GM23338 (cell line): ENCODE results near the gene CCDC73. TPM values are rescaled to one million over a fixed set of nuclear protein-coding genes. Genes with fewer than 3 reads are reported as not detected.

Source experiments
- ATAC-seq: fragments of 200-7000 bp; cut with Tn5 transposase; 3 replicates; pipeline ENCODE4 v1.9.1; 2020
- DNase-seq: peaks from one replicate; pipeline ENCODE4 v3.0.0-alpha.2; 2015; ENCODE audit warnings: low spot score
- H2AFZ ChIP-seq: fragments of 200-600 bp; sonication (generic); 2 replicates; pipeline ENCODE4 v1.8.0; 2016; ENCODE audit warnings: antibody characterized with exemption, mild to moderate bottlenecking, moderate library complexity
- H3F3A ChIP-seq: fragments of 200-600 bp; sonication (generic); replicated peaks from 2 replicates; pipeline ENCODE4 v1.8.0; 2017; ENCODE audit warnings: antibody characterized with exemption, mixed run types, low read depth
- H3K27ac ChIP-seq: fragments of 200-600 bp; sonication (generic); 2 replicates; pipeline ENCODE4 v1.6.1; 2016; ENCODE audit warnings: low read depth
- H3K27me3 ChIP-seq: fragments of 200-600 bp; sonication (generic); 2 replicates; pipeline ENCODE4 v1.8.0; 2016; ENCODE audit warnings: mild to moderate bottlenecking, mixed run types, moderate library complexity; ENCODE audit not compliant: insufficient read depth
- H3K36me3 ChIP-seq: fragments of 200-600 bp; sonication (generic); 2 replicates; pipeline ENCODE4 v1.8.0; 2016; ENCODE audit warnings: mild to moderate bottlenecking; ENCODE audit not compliant: insufficient read depth
- H3K4me1 ChIP-seq: fragments of 200-600 bp; sonication (generic); 2 replicates; pipeline ENCODE4 v1.8.0; 2016; ENCODE audit warnings: mild to moderate bottlenecking, moderate library complexity; ENCODE audit not compliant: insufficient read depth
- H3K4me2 ChIP-seq: fragments of 200-600 bp; sonication (generic); 2 replicates; pipeline ENCODE4 v1.7.1; 2017; ENCODE audit warnings: mixed run types
- H3K4me3 ChIP-seq: fragments of 200-600 bp; sonication (generic); 2 replicates; pipeline ENCODE4 v1.6.1; 2016; ENCODE audit warnings: mixed run types
- H3K79me2 ChIP-seq: fragments of 200-600 bp; sonication (generic); replicated peaks from 2 replicates; pipeline ENCODE4 v1.8.0; 2017; ENCODE audit warnings: mild to moderate bottlenecking; ENCODE audit not compliant: insufficient read depth
- H3K9me2 ChIP-seq: fragments of 200-600 bp; sonication (generic); 2 replicates; pipeline ENCODE4 v1.8.0; 2017; ENCODE audit not compliant: insufficient read depth
- H4K20me1 ChIP-seq: fragments of 200-600 bp; sonication (generic); replicated peaks from 2 replicates; pipeline ENCODE4 v1.8.0; 2017; ENCODE audit warnings: mild to moderate bottlenecking; ENCODE audit not compliant: insufficient read depth
- H3K27ac Mint-ChIP-seq: 2 replicates; pipeline ENCODE4 v1.8.0; 2020; ENCODE audit warnings: inconsistent platforms, mild to moderate bottlenecking, moderate library complexity, mixed read lengths
- H3K27me3 Mint-ChIP-seq: 3 replicates; pipeline ENCODE4 v1.8.0; 2022; ENCODE audit warnings: low read depth, mild to moderate bottlenecking, moderate library complexity, mixed read lengths, inconsistent platforms; ENCODE audit not compliant: insufficient read depth, poor library complexity
- H3K36me3 Mint-ChIP-seq: 3 replicates; pipeline ENCODE4 v1.8.0; 2021; ENCODE audit warnings: low read depth, mild to moderate bottlenecking, inconsistent platforms, moderate library complexity, mixed read lengths
- H3K4me1 Mint-ChIP-seq: 3 replicates; pipeline ENCODE4 v1.8.0; 2020; ENCODE audit warnings: mild to moderate bottlenecking, inconsistent platforms, mixed read lengths
- H3K4me3 Mint-ChIP-seq: 3 replicates; pipeline ENCODE4 v1.8.0; 2021; ENCODE audit warnings: moderate library complexity, mild to moderate bottlenecking, inconsistent platforms, mixed read lengths
- H3K9me3 Mint-ChIP-seq: 3 replicates; pipeline ENCODE4 v1.8.0; 2020; ENCODE audit warnings: moderate library complexity, mild to moderate bottlenecking, inconsistent platforms, mixed read lengths
- ETS1 ChIP-seq: IDR thresholded peaks from 2 replicates; pipeline ENCODE4 v1.6.1; 2016; ENCODE audit warnings: antibody characterized with exemption
- NANOG ChIP-seq: IDR thresholded peaks from 2 replicates; pipeline ENCODE4 v1.6.1; 2016; ENCODE audit warnings: antibody characterized with exemption, borderline replicate concordance
- polyA plus RNA-seq: library from polyadenylated mRNA; unstranded; fragments of >200 nt; fragmentation: Nextera tagmentation; extraction: Ambion mirVana; gene quantifications from 2 replicates; pipeline ENCODE4 v1.2.1, GENCODE V29; 2016
- total RNA-seq: library from RNA; depleted of rRNA; stranded (reverse); fragments of >200 nt; shearing (Covaris generic); gene quantifications from 2 replicates; pipeline ENCODE4 v1.2.3, GENCODE V29; 2014
- TF ChIP-seq, protein P1 (sequence below): fragments of 250-450 bp; sonication (Bioruptor Pico); IDR thresholded peaks from 2 replicates; pipeline ENCODE4 v1.5.0; 2020; ENCODE audit warnings: mild to moderate bottlenecking, moderate library complexity
- TF ChIP-seq, protein P2 (sequence below): IDR thresholded peaks from one replicate; pipeline ENCODE4 v1.6.1; 2018; ENCODE audit warnings: antibody characterized with exemption; ENCODE audit not compliant: unreplicated experiment
- TF ChIP-seq, protein P3 (sequence below), 2 experiments: fragments of 200-600 bp in 1 of 2; sonication (generic) in 1 of 2; conservative IDR thresholded peaks; 2 replicates each; pipeline versions ENCODE4 v1.5.1 to v1.6.1; 2016 to 2017; ENCODE audit warnings: antibody characterized with exemption in 2 of 2, low read depth in 2 of 2, mild to moderate bottlenecking in 2 of 2, moderate library complexity in 1 of 2

Gene CCDC73
- total and polyA plus RNA-seq, 2 experiments from 2014 or later: 0.06 TPM; not detected in 1

DNA sequence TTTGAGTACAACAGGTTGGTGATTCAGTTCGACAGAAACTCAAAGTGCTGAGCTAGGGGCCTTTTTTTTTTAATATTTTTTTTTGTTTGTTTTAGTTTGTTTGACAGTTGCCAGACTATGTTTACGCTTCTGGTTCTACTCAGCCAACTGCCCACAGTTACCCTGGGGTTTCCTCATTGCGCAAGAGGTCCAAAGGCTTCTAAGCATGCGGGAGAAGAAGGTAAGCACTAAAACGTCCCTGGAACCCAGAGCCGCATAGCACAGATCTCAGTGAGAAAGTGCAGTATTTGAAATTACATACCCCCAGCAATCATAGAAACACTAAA is 35.9 kb upstream of the CCDC73 start (continued):
- no peak for TF ChIP-seq NANOG
- TF ChIP-seq, protein P1, sequence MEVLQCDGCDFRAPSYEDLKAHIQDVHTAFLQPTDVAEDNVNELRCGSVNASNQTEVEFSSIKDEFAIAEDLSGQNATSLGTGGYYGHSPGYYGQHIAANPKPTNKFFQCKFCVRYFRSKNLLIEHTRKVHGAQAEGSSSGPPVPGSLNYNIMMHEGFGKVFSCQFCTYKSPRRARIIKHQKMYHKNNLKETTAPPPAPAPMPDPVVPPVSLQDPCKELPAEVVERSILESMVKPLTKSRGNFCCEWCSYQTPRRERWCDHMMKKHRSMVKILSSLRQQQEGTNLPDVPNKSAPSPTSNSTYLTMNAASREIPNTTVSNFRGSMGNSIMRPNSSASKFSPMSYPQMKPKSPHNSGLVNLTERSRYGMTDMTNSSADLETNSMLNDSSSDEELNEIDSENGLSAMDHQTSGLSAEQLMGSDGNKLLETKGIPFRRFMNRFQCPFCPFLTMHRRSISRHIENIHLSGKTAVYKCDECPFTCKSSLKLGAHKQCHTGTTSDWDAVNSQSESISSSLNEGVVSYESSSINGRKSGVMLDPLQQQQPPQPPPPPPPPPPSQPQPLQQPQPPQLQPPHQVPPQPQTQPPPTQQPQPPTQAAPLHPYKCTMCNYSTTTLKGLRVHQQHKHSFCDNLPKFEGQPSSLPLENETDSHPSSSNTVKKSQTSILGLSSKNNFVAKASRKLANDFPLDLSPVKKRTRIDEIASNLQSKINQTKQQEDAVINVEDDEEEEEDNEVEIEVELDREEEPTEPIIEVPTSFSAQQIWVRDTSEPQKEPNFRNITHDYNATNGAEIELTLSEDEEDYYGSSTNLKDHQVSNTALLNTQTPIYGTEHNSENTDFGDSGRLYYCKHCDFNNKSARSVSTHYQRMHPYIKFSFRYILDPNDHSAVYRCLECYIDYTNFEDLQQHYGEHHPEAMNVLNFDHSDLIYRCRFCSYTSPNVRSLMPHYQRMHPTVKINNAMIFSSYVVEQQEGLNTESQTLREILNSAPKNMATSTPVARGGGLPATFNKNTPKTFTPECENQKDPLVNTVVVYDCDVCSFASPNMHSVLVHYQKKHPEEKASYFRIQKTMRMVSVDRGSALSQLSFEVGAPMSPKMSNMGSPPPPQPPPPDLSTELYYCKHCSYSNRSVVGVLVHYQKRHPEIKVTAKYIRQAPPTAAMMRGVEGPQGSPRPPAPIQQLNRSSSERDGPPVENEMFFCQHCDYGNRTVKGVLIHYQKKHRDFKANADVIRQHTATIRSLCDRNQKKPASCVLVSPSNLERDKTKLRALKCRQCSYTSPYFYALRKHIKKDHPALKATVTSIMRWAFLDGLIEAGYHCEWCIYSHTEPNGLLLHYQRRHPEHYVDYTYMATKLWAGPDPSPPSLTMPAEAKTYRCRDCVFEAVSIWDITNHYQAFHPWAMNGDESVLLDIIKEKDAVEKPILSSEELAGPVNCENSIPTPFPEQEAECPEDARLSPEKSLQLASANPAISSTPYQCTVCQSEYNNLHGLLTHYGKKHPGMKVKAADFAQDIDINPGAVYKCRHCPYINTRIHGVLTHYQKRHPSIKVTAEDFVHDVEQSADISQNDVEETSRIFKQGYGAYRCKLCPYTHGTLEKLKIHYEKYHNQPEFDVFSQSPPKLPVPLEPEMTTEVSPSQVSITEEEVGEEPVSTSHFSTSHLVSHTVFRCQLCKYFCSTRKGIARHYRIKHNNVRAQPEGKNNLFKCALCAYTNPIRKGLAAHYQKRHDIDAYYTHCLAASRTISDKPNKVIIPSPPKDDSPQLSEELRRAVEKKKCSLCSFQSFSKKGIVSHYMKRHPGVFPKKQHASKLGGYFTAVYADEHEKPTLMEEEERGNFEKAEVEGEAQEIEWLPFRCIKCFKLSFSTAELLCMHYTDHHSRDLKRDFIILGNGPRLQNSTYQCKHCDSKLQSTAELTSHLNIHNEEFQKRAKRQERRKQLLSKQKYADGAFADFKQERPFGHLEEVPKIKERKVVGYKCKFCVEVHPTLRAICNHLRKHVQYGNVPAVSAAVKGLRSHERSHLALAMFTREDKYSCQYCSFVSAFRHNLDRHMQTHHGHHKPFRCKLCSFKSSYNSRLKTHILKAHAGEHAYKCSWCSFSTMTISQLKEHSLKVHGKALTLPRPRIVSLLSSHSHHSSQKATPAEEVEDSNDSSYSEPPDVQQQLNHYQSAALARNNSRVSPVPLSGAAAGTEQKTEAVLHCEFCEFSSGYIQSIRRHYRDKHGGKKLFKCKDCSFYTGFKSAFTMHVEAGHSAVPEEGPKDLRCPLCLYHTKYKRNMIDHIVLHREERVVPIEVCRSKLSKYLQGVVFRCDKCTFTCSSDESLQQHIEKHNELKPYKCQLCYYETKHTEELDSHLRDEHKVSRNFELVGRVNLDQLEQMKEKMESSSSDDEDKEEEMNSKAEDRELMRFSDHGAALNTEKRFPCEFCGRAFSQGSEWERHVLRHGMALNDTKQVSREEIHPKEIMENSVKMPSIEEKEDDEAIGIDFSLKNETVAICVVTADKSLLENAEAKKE (CRISPR knock-in tag): no peak
- TF ChIP-seq, protein P2, sequence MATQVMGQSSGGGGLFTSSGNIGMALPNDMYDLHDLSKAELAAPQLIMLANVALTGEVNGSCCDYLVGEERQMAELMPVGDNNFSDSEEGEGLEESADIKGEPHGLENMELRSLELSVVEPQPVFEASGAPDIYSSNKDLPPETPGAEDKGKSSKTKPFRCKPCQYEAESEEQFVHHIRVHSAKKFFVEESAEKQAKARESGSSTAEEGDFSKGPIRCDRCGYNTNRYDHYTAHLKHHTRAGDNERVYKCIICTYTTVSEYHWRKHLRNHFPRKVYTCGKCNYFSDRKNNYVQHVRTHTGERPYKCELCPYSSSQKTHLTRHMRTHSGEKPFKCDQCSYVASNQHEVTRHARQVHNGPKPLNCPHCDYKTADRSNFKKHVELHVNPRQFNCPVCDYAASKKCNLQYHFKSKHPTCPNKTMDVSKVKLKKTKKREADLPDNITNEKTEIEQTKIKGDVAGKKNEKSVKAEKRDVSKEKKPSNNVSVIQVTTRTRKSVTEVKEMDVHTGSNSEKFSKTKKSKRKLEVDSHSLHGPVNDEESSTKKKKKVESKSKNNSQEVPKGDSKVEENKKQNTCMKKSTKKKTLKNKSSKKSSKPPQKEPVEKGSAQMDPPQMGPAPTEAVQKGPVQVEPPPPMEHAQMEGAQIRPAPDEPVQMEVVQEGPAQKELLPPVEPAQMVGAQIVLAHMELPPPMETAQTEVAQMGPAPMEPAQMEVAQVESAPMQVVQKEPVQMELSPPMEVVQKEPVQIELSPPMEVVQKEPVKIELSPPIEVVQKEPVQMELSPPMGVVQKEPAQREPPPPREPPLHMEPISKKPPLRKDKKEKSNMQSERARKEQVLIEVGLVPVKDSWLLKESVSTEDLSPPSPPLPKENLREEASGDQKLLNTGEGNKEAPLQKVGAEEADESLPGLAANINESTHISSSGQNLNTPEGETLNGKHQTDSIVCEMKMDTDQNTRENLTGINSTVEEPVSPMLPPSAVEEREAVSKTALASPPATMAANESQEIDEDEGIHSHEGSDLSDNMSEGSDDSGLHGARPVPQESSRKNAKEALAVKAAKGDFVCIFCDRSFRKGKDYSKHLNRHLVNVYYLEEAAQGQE: no peak

DNA sequence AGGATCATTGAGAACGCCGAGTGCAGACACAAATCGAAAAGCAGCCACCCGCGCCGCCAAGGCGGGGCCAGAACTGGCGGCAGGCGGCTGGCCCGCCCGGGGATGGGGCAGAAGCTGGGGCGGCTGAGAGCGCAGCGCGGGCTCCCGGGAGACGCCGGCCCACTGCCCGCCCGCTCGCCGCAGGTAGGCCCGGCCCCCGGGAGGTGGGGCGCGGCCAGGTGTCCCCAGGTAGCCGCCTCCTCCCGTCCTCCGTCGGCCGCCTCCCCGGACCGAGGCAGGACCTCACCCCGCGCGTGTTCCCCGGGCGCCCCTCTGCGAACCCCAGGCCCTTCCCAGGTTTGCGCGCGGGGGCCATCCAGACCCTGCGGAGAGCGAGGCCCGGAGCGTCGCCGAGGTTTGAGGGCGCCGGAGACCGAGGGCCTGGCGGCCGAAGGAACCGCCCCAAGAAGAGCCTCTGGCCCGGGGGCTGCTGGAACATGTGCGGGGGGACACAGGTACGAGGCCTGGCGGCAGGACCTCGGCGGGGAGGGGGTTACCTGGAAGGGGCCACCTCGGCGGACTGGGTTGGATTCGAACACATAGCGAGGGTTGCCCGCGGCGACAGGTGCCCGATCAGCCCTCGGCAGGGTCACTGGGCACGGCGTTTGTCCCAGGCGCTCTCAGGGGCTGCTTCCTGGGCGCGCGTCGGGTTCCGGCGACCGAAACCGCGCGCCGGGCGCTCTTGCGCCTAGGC is 35.4 kb upstream of the CCDC73 start, which contains the start of gene PRRG4:
Gene PRRG4, plus strand, starts transcription at position 248 of the 733 bp plus-strand sequence. CDS start 603 bp downstream, outside the sequence.
- H3K36me3 ChIP-seq: no peaks in the 10 kb centered on the region
- H3K27ac Mint-ChIP-seq: no peak within 1 kb of the TSS
- TF ChIP-seq, protein P3, sequence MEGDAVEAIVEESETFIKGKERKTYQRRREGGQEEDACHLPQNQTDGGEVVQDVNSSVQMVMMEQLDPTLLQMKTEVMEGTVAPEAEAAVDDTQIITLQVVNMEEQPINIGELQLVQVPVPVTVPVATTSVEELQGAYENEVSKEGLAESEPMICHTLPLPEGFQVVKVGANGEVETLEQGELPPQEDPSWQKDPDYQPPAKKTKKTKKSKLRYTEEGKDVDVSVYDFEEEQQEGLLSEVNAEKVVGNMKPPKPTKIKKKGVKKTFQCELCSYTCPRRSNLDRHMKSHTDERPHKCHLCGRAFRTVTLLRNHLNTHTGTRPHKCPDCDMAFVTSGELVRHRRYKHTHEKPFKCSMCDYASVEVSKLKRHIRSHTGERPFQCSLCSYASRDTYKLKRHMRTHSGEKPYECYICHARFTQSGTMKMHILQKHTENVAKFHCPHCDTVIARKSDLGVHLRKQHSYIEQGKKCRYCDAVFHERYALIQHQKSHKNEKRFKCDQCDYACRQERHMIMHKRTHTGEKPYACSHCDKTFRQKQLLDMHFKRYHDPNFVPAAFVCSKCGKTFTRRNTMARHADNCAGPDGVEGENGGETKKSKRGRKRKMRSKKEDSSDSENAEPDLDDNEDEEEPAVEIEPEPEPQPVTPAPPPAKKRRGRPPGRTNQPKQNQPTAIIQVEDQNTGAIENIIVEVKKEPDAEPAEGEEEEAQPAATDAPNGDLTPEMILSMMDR (conservative IDR thresholded peaks at IDR 0.05; ENCODE audit: low read depth in 2 of 2): no peak
- TF ChIP-seq ETS1: no peak

More for the DNA sequence above, 35.4 kb upstream of the CCDC73 start, which contains the start of gene PRRG4:
- Histone ChIP-seq H3K27me3 (peaks cover 26% of the 10 kb centered on the region), H3K27ac (no peak within 1 kb of the TSS), H3F3A (peaks cover 11% of the 10 kb centered on the region), H2AFZ (peak within 1 kb of the TSS; percentile 98), H4K20me1 (no peaks in the 10 kb centered on the region), H3K79me2 (no peaks in the 10 kb centered on the region), H3K4me3 (peak within 1 kb of the TSS; percentile 68), H3K9me2 (no peaks in the 10 kb centered on the region), H3K4me2 (peak within 1 kb of the TSS; percentile 91), H3K4me1 (peaks cover 9% of the 10 kb centered on the region)
- Mint-ChIP-seq H3K9me3 (no peaks in the 10 kb centered on the region), H3K36me3 (no peaks in the 10 kb centered on the region), H3K27me3 (peaks cover 19% of the 10 kb centered on the region), H3K4me3 (peak within 1 kb of the TSS; percentile 89), H3K4me1 (peaks cover 13% of the 10 kb centered on the region; the same call in 2 of the 3 replicates)
- ATAC-seq: peak; percentile 95
- DNase-seq: peak; percentile 83
